HG02981 (cell line): Measurements from ENCODE around the gene CHODL.

ENCODE experiments used
- ATAC-seq: cut with Tn5 transposase; IDR thresholded peaks from one replicate; pipeline ENCODE4 v1.9.1; 2021; ENCODE audit warnings: mild to moderate bottlenecking, moderate library complexity; ENCODE audit not compliant: unreplicated experiment

The CHODL gene

GRCh38 chr21:18244671-18245463 is at the start of gene CHODL:
TSS of gene CHODL (plus strand) at chr21:18244833. CDS start at chr21:18245224, 391 bp downstream.
- no peak for ATAC-seq

DNA sequence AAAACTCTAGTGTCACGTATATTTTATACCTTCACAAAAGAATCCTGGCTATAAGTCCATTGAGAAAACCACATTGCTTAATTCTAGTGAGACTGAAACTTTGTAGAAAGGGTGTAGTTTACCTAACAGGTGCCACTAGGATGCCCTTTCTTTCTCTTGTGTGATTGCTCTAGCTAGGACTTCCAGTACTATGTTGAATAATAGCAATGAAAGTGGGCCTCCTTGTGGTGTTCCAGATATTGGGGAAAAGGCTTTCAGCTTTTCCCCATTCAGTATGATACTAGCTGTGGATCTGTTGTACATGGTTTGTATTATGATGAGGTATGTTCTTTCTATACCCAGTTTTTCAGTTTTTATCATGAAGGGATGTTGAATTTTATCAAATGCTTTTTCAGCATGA is 39.7 kb upstream of the CHODL start:
- no peak for ATAC-seq

DNA sequence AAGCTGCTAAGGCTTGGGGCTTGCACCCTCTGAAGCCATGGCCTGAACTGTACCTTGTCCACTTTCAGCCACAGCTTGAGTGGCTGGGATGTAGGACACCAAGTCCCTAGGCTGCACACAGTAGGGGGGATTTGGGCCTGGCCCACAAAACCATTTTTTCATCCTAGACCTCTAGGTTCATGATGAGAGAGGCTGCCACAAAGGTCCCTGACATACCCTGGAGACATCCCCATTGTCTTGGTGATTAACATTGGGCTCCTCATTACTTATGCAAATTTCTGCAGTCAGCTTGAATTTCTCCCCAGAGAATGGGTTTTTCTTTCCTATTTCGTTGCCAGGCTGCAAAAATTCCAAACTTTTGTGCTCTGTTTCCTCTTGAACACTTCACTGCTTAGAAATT is 26.3 kb upstream of the CHODL start:
- no peak for ATAC-seq

- ATAC-seq = no peak
These were observed 24.1 kb upstream of the CHODL start for GRCh38 chr21:18220498-18220897.

- ATAC-seq = no peak
These were observed 22.3 kb upstream of the CHODL start for GRCh38 chr21:18222346-18222745.

GRCh38 chr21:18228060-18228739 is 16.4 kb upstream of the CHODL start:
- no peak for ATAC-seq

- ATAC-seq = no peak
These were observed 9.1 kb upstream of the CHODL start for GRCh38 chr21:18235545-18235944.

DNA sequence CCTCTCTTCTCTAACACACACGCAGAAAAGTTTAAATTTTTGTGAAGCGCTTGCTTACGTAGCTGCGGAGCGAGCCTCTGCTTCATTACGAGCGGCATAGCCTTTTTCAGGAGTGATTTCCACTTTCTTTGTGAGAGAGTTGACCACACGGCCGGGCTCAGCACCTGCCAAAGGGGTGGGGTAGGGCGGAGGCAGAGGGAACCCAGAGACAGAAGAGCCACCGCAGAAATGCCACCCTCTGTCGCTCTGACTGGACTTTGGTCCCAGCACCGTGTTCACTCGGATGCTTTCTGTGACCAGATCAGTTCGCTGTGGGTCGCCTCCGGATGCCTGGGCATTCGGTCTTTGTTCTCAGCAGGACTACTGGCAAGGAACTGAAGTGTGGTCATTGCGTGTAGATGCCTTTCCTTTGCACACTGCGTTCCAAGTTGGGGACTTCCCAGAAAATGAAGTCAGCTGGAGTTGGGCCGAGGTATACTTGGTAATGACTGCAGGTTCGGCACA is 883 bp downstream of the CHODL start:
- ATAC-seq = no peak

- ATAC-seq = no peak
These were observed 3.5 kb downstream of the CHODL start for GRCh38 chr21:18248171-18248570.

DNA sequence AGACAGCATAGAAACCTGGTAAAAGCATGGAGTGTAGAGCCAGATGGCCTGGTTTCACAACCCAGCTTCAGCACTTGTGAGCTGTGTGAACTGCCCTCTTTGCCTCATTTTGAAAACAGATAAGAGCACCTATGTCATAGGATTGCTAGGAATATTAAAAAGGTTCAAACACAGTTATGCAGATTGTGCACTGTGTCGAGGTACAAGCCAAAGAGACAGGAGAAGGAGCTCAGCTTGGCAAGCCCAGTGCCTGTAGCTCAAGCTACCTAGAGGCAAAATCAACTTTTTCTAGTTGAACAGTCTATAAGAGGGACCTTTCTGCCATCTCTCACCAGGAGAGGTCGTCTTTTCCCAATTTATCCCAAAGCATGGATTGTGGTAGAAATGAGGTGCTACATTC is 5.0 kb downstream of the CHODL start:
- no peak for ATAC-seq

DNA sequence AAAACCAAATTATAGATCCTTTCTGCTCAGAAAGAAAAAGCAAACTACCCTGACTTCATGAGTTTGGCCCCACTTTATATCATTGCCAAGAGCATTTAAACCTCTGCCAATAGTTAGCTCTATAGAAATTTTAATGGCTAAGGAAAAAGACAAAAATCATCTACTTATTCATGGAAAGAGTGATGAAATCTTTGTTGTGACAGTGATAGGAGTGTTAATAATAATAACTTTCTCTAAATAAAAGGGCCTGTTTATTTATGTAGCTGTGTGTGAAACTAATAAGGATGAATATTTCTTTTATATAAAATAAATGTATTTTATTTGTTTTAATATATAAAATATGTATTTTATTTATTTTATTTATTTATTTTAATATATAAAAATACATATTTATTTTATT is 6.4 kb downstream of the CHODL start:
- ATAC-seq = no peak

- ATAC-seq = no peak
These were observed 7.6 kb downstream of the CHODL start for GRCh38 chr21:18252256-18252655.

DNA sequence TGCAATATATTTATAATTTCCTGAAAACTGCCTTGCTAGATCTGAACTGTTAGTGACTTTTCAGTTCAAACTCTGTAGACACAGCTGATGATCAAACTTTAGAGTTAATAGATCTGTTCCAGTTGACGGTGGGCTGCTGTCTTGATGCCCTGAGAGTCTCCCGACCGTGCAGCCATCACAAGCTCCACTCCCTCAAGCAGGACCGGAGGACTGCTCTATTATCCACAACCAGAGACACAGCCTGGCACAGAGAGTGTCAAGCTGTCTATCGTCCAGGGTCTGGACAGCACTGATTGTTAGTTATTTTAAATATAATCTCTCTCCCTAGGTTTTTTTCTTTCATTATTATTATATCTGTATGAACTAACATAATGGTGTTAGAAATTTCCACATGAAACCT is 8.0 kb downstream of the CHODL start:
- ATAC-seq = no peak

DNA sequence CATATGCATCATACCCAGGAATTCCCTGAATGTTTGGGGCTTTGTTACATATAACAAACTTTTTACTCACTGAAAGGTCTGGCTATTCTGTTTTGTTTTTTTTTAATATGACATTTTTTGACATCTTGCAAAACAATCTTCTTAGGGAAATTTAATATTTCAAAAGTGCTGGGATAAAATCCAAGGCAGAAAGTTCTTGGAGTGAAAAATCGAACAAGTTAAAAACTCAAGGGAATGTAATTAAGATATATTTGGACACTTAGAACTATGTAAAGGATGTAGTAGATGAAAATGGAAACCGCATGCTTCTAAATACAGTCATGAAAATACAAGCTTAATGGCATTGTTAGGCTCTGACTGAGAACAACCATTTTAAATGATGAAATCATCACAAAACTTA is 8.6 kb downstream of the CHODL start:
- ATAC-seq = no peak

GRCh38 chr21:18253799-18254198 is 9.2 kb downstream of the CHODL start:
- no peak for ATAC-seq

DNA sequence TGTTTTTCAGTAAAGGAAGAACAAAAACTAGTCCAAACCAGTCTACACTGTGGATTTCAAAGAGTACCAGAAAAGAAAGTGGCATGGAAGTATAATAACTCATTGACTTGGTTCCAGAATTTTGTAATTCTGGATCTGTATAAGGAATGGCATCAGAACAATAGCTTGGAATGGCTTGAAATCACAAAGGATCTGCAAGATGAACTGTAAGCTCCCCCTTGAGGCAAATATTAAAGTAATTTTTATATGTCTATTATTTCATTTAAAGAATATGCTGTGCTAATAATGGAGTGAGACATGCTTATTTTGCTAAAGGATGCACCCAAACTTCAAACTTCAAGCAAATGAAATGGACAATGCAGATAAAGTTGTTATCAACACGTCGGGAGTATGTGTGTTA is 21.3 kb downstream of the CHODL start:
- ATAC-seq = no peak

GRCh38 chr21:18267496-18267895 is 22.9 kb downstream of the CHODL start:
- no peak for ATAC-seq

DNA sequence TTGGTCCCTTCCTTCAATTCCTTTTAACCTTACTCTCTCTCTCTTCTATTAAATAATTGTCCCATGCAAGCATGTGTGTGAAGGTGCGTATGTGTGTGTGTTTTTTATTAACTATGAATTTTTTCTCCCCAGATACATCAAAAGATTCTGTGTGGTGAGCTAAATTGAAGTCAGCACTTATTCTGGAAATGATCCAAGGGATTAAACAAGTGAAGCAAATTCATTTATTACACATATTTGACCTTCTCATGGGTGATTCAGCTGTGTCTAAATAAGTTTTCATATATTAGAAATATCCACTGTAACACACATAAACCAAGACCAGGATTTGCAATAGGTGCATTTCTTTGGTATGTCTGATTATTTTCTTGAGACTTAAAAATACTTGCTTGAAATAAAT is 24.3 kb downstream of the CHODL start:
- ATAC-seq = no peak

- no peak for ATAC-seq
These were observed 25.2 kb downstream of the CHODL start for GRCh38 chr21:18269856-18270255.

DNA sequence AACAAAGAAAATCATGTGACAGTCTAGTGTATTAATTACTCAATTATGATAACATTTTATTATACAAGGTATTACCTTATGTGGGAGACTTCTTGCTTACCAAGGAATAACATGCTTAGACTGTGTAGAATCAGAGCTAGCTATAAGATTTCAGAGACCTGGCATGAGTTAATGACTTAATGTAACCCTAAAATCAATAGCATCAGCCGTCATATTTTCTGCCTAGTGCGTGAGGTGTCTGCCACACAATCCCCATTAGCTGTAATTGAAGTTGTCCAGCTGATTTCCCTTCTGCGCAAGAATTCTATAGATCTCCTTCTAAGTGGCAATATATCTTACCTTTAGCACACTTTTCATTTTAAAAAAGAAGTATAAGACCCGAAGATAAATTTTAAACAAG is 28.8 kb downstream of the CHODL start:
- no peak for ATAC-seq

DNA sequence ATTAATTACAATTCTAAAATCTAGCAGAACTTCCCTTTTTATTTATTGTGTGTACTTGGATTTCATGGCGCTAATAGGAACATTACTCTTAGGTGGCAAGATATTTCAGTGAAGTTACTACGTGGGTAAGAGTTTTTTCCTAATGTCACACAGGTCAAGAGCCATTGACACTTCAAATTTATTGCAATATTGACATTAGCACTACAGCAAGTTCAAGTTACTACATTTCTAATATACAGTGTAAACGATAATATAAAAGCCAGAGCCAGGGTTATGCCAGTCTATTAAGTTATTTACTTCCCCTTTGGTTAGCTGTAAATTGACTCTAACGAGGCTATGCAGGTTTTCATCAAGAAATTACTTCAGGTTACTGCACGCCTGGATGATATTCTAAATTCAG is 29.7 kb downstream of the CHODL start:
- ATAC-seq = no peak

GRCh38 chr21:18275781-18276180 is 31.1 kb downstream of the CHODL start:
- ATAC-seq = no peak
